ENCODE results near the gene EHMT1.
A peak's percentile ranks its signal among the peaks of the same experiment; 100 is the strongest.
"Not testable (repeated sequence)": the region's sequence is repeated elsewhere in the genome, so short reads cannot be mapped to it uniquely, and the experiment has no call there.

EHMT1 gene

DNA sequence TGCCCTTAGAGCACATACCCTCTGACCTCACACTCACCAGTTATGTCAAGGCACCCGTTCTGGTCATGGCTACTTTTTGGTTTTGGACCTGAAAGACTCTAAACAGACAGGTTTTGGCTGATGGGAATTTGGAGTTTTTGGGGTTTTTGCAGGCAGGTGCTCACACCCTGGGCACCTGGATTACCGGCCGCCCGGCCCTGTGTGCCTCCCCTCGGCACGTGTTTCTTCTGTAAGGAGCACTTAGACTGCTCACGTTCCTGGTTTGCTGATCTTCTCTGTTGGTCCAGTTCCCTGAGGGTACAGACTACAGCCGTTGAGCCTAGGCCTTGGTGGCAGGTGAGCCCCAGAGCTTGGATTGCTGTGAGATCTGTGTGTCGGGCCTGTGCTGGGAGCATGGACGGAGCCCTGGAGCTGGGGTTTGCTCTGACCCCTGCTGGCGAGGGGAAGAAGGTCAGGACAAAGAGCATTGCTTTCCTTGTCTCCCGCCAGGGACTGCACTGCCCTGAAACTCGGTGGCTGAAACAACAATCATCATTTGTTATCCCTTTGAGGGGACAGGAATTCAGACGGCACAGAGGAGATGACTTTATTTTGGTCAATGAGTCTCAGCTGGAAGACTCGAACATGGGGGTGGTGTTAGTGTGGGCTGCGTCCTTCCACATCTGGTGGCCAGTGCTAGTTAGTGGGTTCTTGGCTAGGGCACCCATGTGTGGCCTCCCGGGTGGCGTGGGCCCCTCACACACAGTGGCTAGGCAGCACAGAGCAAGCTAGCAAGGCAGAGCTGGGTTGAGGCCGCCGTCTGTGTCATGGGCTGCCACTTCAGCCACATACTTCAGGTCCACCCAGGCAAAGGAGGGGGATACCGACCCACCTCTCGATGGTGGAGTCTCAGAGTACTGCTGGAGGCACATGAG, 76.4 kb downstream of the EHMT1 start:
- DNase-seq (ENCODE audit: low read depth): no peak

- DNase-seq (ENCODE audit: low read depth): no peak
Observed at GRCh38 chr9:137696136-137696925, 77.5 kb downstream of the EHMT1 start.

DNA sequence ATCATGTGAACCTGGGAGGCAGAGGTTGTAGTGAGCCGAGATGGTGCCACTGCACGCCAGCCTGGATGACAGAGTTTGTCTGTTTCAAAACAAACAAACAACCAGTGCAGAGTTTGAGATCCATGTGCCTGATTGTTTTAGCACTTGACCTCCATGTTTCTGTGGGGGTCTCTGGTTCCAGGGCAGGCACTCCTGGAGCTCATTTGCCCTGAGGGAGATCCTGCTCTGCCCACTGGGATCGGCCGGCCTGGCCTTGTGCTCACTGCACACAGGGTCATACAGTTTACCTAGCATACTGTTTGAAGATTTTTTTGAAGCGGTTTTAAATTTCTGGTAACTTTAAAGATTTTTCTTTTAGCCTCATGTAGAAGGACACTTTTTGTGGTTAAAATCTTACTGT, 78.4 kb downstream of the EHMT1 start:
- DNase-seq (ENCODE audit: low read depth): no peak

GRCh38 chr9:137697832-137698231, 79.0 kb downstream of the EHMT1 start:
- no peak for DNase-seq (ENCODE audit: low read depth)

GRCh38 chr9:137700911-137701310, 82.1 kb downstream of the EHMT1 start:
- DNase-seq (ENCODE audit: low read depth): no peak

- no peak for DNase-seq (ENCODE audit: low read depth)
Observed at GRCh38 chr9:137702615-137703379, 84.0 kb downstream of the EHMT1 start.

- no peak for DNase-seq (ENCODE audit: low read depth)
Observed at GRCh38 chr9:137703842-137704508, 85.2 kb downstream of the EHMT1 start.

GRCh38 chr9:137705443-137705863, 86.6 kb downstream of the EHMT1 start:
- DNase-seq (ENCODE audit: low read depth): peak; percentile 38

GRCh38 chr9:137705906-137706305, 87.1 kb downstream of the EHMT1 start:
- no peak for DNase-seq (ENCODE audit: low read depth)

GRCh38 chr9:137707361-137707760, 88.6 kb downstream of the EHMT1 start:
- no peak for DNase-seq (ENCODE audit: low read depth)

- DNase-seq (ENCODE audit: low read depth): no peak
Observed at GRCh38 chr9:137708590-137709284, 89.9 kb downstream of the EHMT1 start.

- no peak for DNase-seq (ENCODE audit: low read depth)
Observed at GRCh38 chr9:137709411-137710101, 90.8 kb downstream of the EHMT1 start.

DNA sequence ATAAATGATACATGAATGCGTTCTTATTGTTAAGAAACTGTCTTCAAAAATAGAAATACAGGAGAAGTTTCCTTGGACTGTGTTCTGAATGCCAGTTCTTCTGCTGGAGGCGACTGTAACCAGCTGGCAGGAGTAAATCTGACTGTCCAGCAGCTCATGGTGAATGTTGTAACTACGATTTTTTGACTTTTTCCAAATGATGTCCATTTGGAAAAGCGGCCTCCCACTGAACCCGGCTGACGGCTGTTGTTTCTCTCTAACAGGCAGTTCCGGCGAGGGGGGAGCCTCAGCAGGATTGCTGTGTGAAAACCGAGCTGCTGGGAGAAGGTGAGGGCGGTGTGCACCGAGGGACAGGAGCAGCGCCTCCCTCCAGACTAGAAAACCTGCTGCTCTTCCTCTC, 91.9 kb downstream of the EHMT1 start:
- DNase-seq (ENCODE audit: low read depth): no peak

GRCh38 chr9:137711678-137712105, 92.9 kb downstream of the EHMT1 start:
- no peak for DNase-seq (ENCODE audit: low read depth)

GRCh38 chr9:137715321-137715720, 96.5 kb downstream of the EHMT1 start:
- DNase-seq (ENCODE audit: low read depth): no peak

- not testable (repeated sequence) for DNase-seq (ENCODE audit: low read depth)
Observed at GRCh38 chr9:137715866-137716693, 97.3 kb downstream of the EHMT1 start.

DNA sequence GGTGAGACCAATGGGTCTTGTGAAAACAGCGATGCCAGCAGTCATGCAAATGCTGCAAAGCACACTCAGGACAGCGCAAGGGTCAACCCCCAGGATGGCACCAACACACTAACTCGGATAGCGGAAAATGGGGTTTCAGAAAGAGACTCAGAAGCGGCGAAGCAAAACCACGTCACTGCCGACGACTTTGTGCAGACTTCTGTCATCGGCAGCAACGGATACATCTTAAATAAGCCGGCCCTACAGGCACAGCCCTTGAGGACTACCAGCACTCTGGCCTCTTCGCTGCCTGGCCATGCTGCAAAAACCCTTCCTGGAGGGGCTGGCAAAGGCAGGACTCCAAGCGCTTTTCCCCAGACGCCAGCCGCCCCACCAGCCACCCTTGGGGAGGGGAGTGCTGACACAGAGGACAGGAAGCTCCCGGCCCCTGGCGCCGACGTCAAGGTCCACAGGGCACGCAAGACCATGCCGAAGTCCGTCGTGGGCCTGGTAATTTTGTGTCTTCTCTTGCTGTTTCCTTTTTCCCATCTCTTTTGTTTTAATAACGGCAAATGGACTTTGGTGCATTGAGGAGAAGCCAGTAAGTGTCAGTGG, 98.0 kb downstream of the EHMT1 start:
- DNase-seq (ENCODE audit: low read depth): no peak

DNA sequence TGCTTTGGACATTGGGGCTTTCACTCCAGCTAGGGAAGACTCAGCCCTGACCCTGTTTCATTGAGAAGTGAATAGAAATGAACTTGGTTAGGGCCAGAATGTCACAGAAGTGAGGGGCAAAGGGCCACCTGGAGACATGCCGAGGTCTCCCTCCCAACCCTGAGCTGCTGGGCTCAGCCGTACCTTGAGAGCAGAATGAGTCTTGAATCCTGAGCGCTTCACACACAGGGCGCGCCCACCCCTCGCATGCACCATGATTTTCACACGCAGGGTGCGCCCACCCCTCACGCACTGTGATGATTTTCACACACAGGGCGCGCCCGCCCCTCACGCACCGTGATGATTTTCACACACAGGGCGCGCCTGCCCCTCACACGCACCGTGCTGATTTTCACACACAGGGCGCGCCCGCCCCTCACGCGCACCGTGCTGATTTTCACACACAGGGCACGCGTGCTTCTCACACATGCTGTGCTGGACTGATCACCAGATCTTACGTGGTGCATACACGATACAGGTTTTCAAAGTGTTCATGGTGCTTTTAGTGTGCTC, 99.0 kb downstream of the EHMT1 start:
- DNase-seq (ENCODE audit: low read depth): no peak

GRCh38 chr9:137719194-137719593, 100.4 kb downstream of the EHMT1 start:
- no peak for DNase-seq (ENCODE audit: low read depth)
